Measurements from ENCODE around the gene RAC2. TPM values are rescaled to one million over a fixed set of nuclear protein-coding genes. Genes with fewer than 3 reads are reported as not detected.

Gene RAC2
- total and polyA plus RNA-seq, 2 of the 8 experiments (the other 6 are each of a cell fraction or from before 2014, with no cell fraction given) = 2.3 to 4.3 TPM

DNA sequence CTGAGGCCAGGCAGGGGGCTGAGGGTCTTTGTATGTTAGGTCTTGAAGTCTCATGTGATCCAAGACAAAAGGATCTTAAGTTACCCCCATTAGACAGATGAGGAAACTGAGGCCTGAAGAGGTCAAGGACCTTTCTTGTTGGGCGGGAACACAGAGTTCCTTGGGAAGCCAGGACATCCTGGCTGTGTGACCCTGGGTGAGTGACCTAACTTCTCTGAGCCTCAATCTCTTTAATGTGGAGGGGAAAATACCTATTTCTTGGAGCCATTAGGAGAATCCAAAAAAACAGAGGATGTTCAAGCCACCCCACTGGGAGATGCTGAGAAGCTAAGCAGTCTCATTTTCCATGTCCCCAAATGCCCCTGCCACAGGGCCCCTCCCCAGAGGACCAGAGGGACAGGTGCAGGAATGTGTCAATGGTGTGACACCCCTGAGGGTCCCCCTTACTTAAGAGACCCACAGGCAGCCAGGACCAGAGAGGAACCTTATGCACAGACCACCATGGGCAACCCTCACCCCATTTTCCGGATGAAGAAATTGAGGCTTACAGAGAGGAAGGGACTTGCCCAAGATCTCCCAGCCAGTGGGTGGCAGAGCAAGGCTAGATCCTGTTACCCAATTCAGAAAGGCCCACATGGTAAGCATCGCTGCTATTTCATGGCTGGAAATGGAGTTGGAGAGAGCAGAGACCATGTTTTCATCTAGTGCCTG, 8.0 kb downstream of the RAC2 start:
- 98% methylated on average over 3 of the region's 3 CpGs; no CpG with 5 or more reads in 1 of the 2 experiments for WGBS, 2 experiments (ENCODE audit: extremely low coverage in 1 of 2, insufficient coverage in 1 of 2, insufficient read length in 1 of 2, insufficient replicate concordance in 2 of 2, low coverage in 1 of 2, low lambda C conversion rate in 2 of 2, missing lambda C conversion rate in 1 of 2)
- H3K23me2 ChIP-seq (ENCODE audit: low read depth, low read length) = no peaks in the 10 kb centered on the region
- no peak overlapping the region for H3K56ac ChIP-seq (replicated peaks; ENCODE audit: insufficient read length, low read depth, low read length)
- no peaks in the 10 kb centered on the region for H3K79me1 ChIP-seq (ENCODE audit: low read depth, low read length)
- H3K27me3 ChIP-seq (replicated peaks in 1 of 4; ENCODE audit: control insufficient read depth in 3 of 4, extremely low read depth in 1 of 4, insufficient read depth in 3 of 4, low read length in 3 of 4) = no peaks in the 10 kb centered on the region
- no peak overlapping the region for H4K8ac ChIP-seq (ENCODE audit: extremely low read depth, insufficient read depth, low read length)
- no peaks in the 10 kb centered on the region for H3K36me3 ChIP-seq (ENCODE audit: control insufficient read depth in 2 of 4, insufficient read depth in 4 of 4, low read length in 3 of 4)
- no peak overlapping the region for H2BK120ac ChIP-seq (replicated peaks; ENCODE audit: low read depth, low read length)
- no peak overlapping the region for H2BK12ac ChIP-seq (ENCODE audit: low read depth, low read length)
- H2BK20ac ChIP-seq (ENCODE audit: low read length) = no peak overlapping the region
- no peak overlapping the region for H2BK15ac ChIP-seq (ENCODE audit: low read length)
- H3K18ac ChIP-seq (ENCODE audit: extremely low read depth, low read length) = no peak overlapping the region
- no peak overlapping the region for H3K4ac ChIP-seq (replicated peaks; ENCODE audit: insufficient read length, low read depth, low read length)
- H2BK5ac ChIP-seq (ENCODE audit: low read depth, low read length) = no peak overlapping the region
- ChIA-PET POLR2A (ENCODE audit: partially characterized antibody) (no interaction called here), CTCF (ENCODE audit: partially characterized antibody) (no interaction called here)
- no peaks in the 10 kb centered on the region for H3K79me2 ChIP-seq (ENCODE audit: control insufficient read depth in 1 of 2, insufficient read depth in 2 of 2, low read length in 2 of 2)
- DNase-seq (ENCODE audit: low read depth in 1 of 2, low spot score in 2 of 2) (no peak), FAIRE-seq (no peak)
- H3K9me3 ChIP-seq (ENCODE audit: insufficient read depth in 2 of 2, low read depth in 1 of 2, low read length in 1 of 2) = no peaks in the 10 kb centered on the region
- no peaks in the 10 kb centered on the region for H4K20me1 ChIP-seq (replicated peaks in 1 of 2; ENCODE audit: control insufficient read depth in 1 of 2, insufficient read depth in 2 of 2, low read length in 2 of 2)
- no peak overlapping the region for H3K27ac ChIP-seq (ENCODE audit: low read depth, low read length)
- no peak overlapping the region for H3K4me3 ChIP-seq (ENCODE audit: extremely low read depth in 1 of 4, insufficient read depth in 2 of 4, low read depth in 3 of 4, low read length in 4 of 4)
- no peak overlapping the region for H2AFZ ChIP-seq (ENCODE audit: low read length)
- H3K4me2 ChIP-seq (ENCODE audit: insufficient read depth in 1 of 2, low read depth in 2 of 2, low read length in 2 of 2) = no peak overlapping the region
- no peak overlapping the region for H3K23ac ChIP-seq (ENCODE audit: insufficient read length)
- H3K14ac ChIP-seq (ENCODE audit: insufficient read length) = no peak overlapping the region
- H2AK5ac ChIP-seq (ENCODE audit: low read depth, low read length) = no peak overlapping the region
- no peak overlapping the region for H4K91ac ChIP-seq (replicated peaks; ENCODE audit: insufficient read length, low read length)
- H3K9ac ChIP-seq (replicated peaks in 1 of 4; ENCODE audit: extremely low read depth in 1 of 4, low read depth in 3 of 4, low read length in 3 of 4) = no peak overlapping the region
- no peak overlapping the region for H4K5ac ChIP-seq (ENCODE audit: insufficient read length, low read depth, low read length)
- H3K4me1 ChIP-seq (replicated peaks in 1 of 4; ENCODE audit: control insufficient read depth in 3 of 4, insufficient read depth in 4 of 4, low read length in 3 of 4) = peaks cover 0 to 6% (median 1%) of the 10 kb centered on the region in 4 experiments; a peak in 2 of 7 replicates
- no peak for TF ChIP-seq GABPA (IDR thresholded peaks at IDR 0.05; ENCODE audit: borderline replicate concordance, insufficient read depth, low read length)
- TF ChIP-seq HDAC2 (IDR thresholded peaks at IDR 0.05; ENCODE audit: borderline replicate concordance in 1 of 2, low read depth in 2 of 2, low read length in 2 of 2) = no peak
- no peak for TF ChIP-seq RBBP5 (IDR thresholded peaks at IDR 0.05; ENCODE audit: borderline replicate concordance, low read depth, low read length)
- TF ChIP-seq TBP (IDR thresholded peaks at IDR 0.05; ENCODE audit: low read depth, low read length) = no peak
- no peak for TF ChIP-seq GTF2F1 (IDR thresholded peaks at IDR 0.05; ENCODE audit: borderline replicate concordance, low read depth, low read length)
- TF ChIP-seq BACH1 (IDR thresholded peaks at IDR 0.05; ENCODE audit: low read length) = no peak
- no peak for TF ChIP-seq SIX5 (IDR thresholded peaks at IDR 0.05; ENCODE audit: low read depth, low read length)
- no peak for TF ChIP-seq ASH2L (IDR thresholded peaks at IDR 0.05; ENCODE audit: low read length)
- TF ChIP-seq PHF8 (conservative IDR thresholded peaks at IDR 0.05; ENCODE audit: low read depth, low read length) = no peak
- no peak for TF ChIP-seq SIRT6 (IDR thresholded peaks at IDR 0.05; ENCODE audit: low read length)
- TF ChIP-seq, protein P1, sequence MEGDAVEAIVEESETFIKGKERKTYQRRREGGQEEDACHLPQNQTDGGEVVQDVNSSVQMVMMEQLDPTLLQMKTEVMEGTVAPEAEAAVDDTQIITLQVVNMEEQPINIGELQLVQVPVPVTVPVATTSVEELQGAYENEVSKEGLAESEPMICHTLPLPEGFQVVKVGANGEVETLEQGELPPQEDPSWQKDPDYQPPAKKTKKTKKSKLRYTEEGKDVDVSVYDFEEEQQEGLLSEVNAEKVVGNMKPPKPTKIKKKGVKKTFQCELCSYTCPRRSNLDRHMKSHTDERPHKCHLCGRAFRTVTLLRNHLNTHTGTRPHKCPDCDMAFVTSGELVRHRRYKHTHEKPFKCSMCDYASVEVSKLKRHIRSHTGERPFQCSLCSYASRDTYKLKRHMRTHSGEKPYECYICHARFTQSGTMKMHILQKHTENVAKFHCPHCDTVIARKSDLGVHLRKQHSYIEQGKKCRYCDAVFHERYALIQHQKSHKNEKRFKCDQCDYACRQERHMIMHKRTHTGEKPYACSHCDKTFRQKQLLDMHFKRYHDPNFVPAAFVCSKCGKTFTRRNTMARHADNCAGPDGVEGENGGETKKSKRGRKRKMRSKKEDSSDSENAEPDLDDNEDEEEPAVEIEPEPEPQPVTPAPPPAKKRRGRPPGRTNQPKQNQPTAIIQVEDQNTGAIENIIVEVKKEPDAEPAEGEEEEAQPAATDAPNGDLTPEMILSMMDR (IDR thresholded peaks at IDR 0.05; ENCODE audit: control extremely low read depth in 1 of 3, insufficient read depth in 1 of 3, low read depth in 1 of 3, low read length in 3 of 3) = no peak
